ENCODE results near the gene C19orf38.

DNA sequence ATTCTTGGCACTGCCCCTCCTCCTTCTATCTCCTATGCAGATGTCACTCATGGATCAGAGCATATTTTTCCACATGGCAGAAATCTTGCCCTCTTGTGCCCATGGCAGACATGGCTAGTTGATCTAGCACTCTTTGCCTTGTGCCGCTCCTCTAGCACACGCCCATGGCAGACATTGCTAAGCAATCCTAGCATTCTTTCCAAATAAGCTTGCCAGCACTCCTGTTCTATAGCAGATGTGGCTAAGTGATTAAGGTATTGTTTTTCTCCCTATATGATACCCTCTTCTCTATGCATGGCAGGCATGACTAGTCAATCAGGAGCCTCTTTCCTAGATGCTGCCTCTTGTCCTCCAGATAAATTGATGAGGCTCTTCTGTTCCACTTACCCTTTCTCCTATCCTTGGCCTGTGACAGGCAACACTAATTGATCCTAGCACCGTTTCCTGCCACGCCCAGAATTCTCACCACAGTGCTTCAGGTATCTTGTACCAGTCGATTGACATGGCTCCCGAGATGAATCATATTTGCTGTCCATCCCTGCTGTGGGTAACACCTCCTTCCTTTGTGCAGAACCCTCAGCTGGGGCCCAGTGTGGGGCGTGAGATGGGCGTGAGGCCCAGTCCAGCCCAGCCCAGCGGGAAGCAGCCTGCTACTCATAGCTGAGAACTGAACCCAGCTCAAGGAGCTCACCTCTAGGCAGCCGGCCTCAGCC lies 39.1 kb upstream of the C19orf38 start:
- TF ChIP-seq, protein P1, sequence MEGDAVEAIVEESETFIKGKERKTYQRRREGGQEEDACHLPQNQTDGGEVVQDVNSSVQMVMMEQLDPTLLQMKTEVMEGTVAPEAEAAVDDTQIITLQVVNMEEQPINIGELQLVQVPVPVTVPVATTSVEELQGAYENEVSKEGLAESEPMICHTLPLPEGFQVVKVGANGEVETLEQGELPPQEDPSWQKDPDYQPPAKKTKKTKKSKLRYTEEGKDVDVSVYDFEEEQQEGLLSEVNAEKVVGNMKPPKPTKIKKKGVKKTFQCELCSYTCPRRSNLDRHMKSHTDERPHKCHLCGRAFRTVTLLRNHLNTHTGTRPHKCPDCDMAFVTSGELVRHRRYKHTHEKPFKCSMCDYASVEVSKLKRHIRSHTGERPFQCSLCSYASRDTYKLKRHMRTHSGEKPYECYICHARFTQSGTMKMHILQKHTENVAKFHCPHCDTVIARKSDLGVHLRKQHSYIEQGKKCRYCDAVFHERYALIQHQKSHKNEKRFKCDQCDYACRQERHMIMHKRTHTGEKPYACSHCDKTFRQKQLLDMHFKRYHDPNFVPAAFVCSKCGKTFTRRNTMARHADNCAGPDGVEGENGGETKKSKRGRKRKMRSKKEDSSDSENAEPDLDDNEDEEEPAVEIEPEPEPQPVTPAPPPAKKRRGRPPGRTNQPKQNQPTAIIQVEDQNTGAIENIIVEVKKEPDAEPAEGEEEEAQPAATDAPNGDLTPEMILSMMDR (IDR thresholded peaks at IDR 0.05; ENCODE audit: poor library complexity, severe bottlenecking), result no peak
- no peak for TF ChIP-seq EZH2 (IDR thresholded peaks at IDR 0.05; ENCODE audit: borderline replicate concordance, insufficient read depth, low read length, poor library complexity, severe bottlenecking)
- TF ChIP-seq, protein P2, sequence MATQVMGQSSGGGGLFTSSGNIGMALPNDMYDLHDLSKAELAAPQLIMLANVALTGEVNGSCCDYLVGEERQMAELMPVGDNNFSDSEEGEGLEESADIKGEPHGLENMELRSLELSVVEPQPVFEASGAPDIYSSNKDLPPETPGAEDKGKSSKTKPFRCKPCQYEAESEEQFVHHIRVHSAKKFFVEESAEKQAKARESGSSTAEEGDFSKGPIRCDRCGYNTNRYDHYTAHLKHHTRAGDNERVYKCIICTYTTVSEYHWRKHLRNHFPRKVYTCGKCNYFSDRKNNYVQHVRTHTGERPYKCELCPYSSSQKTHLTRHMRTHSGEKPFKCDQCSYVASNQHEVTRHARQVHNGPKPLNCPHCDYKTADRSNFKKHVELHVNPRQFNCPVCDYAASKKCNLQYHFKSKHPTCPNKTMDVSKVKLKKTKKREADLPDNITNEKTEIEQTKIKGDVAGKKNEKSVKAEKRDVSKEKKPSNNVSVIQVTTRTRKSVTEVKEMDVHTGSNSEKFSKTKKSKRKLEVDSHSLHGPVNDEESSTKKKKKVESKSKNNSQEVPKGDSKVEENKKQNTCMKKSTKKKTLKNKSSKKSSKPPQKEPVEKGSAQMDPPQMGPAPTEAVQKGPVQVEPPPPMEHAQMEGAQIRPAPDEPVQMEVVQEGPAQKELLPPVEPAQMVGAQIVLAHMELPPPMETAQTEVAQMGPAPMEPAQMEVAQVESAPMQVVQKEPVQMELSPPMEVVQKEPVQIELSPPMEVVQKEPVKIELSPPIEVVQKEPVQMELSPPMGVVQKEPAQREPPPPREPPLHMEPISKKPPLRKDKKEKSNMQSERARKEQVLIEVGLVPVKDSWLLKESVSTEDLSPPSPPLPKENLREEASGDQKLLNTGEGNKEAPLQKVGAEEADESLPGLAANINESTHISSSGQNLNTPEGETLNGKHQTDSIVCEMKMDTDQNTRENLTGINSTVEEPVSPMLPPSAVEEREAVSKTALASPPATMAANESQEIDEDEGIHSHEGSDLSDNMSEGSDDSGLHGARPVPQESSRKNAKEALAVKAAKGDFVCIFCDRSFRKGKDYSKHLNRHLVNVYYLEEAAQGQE (IDR thresholded peaks at IDR 0.05; ENCODE audit: borderline replicate concordance), result no peak
- no peak for TF ChIP-seq POLR2AphosphoS5 (IDR thresholded peaks at IDR 0.05)

All from neural cell (in vitro differentiated cells).